ENCODE results near the gene FBXO15.

DNA sequence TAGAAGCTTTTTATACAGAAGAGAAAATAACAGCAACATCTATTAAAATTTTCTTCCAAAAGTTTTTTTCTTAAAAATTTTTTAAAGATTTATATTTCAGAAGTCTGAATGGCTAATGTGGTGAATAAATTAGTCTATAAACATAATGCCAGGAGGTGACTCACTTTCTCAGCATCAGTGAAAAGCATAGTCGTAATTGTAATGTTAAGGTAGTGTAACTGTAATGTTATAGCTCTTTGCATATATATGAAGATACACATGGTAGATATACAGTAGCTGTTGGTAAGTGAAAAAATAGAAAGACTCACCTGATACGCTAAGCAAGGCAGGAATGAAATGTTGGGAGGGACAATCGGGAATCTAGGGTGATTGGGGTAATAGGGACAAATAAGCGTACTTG lies 6.2 kb upstream of the FBXO15 start:
- TF ChIP-seq CTCF (IDR thresholded peaks at IDR 0.05) (no peak), POLR2A (IDR thresholded peaks at IDR 0.05) (no peak)
